Heart left ventricle (tissue), 13 donors: ENCODE data around the gene PFKFB3.

ENCODE experiments used
- CTCF ChIP-seq, 12 donors: fragments of 200-600 bp; sonication (generic) in 4 of 12; IDR thresholded peaks; one replicate each; pipeline versions ENCODE4 v1.5.0 to v1.8.0; 2018 to 2022; ENCODE audit warnings: antibody characterized with exemption in 12 of 12, mild to moderate bottlenecking in 5 of 12
- POLR2A ChIP-seq, 2 donors: fragments of 450-650 bp; IDR thresholded peaks; one replicate each; pipeline ENCODE4 v1.6.1; 2017; ENCODE audit warnings: antibody characterized with exemption in 2 of 2, mild to moderate bottlenecking in 2 of 2, moderate library complexity in 2 of 2
- donor health status: ischemic (EF 13 %, LVEDD 7.1; RV severe dilation, severe dysfunction).
- donor health status: DM: no; HTN: yes; CAD: no.
- donor health status: DM: no; HTN: no; CAD: no.
- donor health status: ischemic (EF 25% LVEDD 6.9; RV normal size, moderate dysfunction).
- donor health status: ischemic (EF 25% LVEDD 5.7; RV mildly dilated, moderate dysfunction).
- donor health status: ischemic (EF 35%, LVEDD 5.7; RV mildly dilated, moderate dysfunction).
- donor health status: nonischemic (EF 11% LVEDD 7.7; RV severe dilation, severe dysfunction).
- donor health status: DM: yes; HTN: yes; CAD: no.
- donor health status: PGD.
- donor health status: ischemic (EF 29% LVEDD 5.4; RV normal size, mild dysfunction).
- donor health status: nonischemic (EF 23%, LVEDD 6.1; RV moderate dilation, normal function).

GRCh38 chr10:6231730-6232129 is 29.0 kb downstream of the PFKFB3 start:
- no peak for TF ChIP-seq CTCF (IDR thresholded peaks at IDR 0.05)
- no peak for TF ChIP-seq POLR2A (IDR thresholded peaks at IDR 0.05)
